ENCODE results near the gene CFAP61.

Gene CFAP61

DNA sequence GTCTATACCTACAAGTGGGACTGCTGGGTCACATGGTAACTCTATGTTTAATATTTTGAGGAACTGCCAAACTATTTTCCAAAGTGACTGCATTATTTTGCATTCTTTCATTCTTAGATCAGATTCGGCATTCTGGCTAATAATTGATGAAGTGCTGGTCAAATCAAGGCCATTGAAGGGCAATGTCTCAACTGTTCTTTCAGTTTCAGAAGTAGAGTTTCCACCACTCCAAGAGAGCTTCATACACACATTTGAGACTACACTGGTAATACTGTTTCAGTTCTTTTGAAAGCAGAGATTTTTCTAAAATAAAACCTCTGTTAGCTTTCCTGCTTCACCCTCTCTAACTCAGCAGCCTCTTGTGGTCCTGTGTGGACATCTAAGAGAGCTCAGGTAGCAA lies 154.5 kb downstream of the CFAP61 start:
- TF ChIP-seq, protein P1, sequence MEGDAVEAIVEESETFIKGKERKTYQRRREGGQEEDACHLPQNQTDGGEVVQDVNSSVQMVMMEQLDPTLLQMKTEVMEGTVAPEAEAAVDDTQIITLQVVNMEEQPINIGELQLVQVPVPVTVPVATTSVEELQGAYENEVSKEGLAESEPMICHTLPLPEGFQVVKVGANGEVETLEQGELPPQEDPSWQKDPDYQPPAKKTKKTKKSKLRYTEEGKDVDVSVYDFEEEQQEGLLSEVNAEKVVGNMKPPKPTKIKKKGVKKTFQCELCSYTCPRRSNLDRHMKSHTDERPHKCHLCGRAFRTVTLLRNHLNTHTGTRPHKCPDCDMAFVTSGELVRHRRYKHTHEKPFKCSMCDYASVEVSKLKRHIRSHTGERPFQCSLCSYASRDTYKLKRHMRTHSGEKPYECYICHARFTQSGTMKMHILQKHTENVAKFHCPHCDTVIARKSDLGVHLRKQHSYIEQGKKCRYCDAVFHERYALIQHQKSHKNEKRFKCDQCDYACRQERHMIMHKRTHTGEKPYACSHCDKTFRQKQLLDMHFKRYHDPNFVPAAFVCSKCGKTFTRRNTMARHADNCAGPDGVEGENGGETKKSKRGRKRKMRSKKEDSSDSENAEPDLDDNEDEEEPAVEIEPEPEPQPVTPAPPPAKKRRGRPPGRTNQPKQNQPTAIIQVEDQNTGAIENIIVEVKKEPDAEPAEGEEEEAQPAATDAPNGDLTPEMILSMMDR (conservative IDR thresholded peaks at IDR 0.05; ENCODE audit: low read depth, low read length): no peak
- no peak for DNase-seq (ENCODE audit: low read depth)
- no peak overlapping the region for H3K4me3 ChIP-seq (ENCODE audit: low read depth, low read length)

DNA sequence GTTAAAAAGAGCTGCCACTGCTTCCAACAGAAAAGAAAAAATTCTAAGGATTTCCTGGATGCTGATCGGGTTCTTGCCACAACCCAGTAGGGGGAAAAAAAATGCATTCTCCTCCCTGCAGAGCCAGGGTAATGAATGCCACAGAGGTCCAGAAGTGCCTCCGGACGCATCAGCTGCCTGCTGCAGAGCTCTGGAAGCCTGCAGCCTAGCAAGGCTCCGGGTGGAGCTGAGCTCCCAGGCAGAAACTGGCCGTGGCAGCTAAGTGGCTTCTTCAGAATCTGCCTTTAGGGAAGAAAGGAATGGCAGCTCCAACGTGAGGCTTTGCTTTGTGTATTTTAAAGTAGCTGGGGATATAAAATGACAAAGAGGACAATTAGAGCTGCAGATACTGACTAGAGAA lies 155.0 kb downstream of the CFAP61 start:
- TF ChIP-seq, protein P1 (conservative IDR thresholded peaks at IDR 0.05; ENCODE audit: low read depth, low read length): no peak
- no peak for DNase-seq (ENCODE audit: low read depth)
- H3K4me3 ChIP-seq (ENCODE audit: low read depth, low read length): no peak overlapping the region

DNA sequence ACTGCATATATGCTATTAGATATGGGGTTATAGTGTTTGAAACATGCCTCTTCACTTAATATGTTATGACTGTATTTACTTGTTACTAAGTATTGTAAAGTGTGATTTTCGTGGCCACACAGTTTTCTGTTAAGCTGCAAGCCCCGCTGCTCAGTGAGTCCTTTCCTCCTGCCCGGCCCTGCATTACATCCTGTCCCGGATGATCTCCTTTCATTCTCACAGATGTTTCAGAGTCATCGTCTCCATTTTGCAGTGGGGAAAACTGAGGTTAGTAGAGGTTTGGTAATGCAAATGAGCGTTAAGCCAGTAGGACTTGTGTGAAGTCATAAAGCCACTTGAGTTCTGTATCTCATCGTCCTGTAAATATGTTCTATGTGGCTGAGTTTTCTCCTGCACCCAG lies 155.5 kb downstream of the CFAP61 start:
- DNase-seq (ENCODE audit: low read depth): no peak
- no peak overlapping the region for H3K4me3 ChIP-seq (ENCODE audit: low read depth, low read length)
- TF ChIP-seq, protein P1 (conservative IDR thresholded peaks at IDR 0.05; ENCODE audit: low read depth, low read length): no peak

DNA sequence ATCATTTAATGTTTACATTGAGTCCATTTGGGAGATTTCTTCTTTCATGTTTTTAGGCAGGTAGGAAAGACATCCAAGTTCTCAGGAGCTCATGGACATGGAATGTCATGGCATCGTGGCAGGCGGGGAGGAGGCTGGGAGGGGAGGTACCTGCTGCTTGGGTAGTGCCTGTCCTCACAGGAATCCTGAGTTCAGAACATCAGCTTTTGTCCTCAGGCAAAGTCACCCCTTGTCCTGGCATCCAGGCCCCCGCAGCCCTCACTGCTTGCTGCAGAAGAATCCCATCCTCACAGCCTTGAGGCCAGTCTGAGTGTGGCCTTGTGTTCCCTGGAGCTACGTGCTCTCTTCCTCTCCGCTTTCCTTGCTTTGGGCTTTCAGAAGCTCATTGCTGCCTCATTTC lies 157.4 kb downstream of the CFAP61 start:
- H3K4me3 ChIP-seq (ENCODE audit: low read depth, low read length): no peak overlapping the region
- TF ChIP-seq, protein P1 (conservative IDR thresholded peaks at IDR 0.05; ENCODE audit: low read depth, low read length): no peak
- no peak for DNase-seq (ENCODE audit: low read depth)

DNA sequence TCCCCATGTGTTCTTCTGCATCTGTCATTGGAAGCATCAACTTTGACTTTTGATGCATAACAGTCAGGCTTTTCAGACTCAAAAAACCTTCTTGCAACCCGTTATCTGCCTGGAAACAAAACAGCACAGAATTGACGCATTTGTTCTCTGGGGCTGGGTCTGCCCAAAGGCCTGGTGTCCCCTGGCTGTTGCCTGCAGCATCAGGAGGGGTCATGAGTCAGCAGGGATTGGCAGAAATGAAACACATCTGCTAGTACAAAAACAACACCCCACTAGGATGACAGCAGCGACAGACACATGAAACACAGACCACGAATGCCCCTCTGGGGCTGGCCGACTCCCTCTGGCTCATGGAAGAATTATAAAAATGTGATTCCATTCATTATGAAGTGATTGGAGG lies 158.0 kb downstream of the CFAP61 start:
- DNase-seq (ENCODE audit: low read depth): no peak
- TF ChIP-seq, protein P1 (conservative IDR thresholded peaks at IDR 0.05; ENCODE audit: low read depth, low read length): no peak
- H3K4me3 ChIP-seq (ENCODE audit: low read depth, low read length): no peak overlapping the region

DNA sequence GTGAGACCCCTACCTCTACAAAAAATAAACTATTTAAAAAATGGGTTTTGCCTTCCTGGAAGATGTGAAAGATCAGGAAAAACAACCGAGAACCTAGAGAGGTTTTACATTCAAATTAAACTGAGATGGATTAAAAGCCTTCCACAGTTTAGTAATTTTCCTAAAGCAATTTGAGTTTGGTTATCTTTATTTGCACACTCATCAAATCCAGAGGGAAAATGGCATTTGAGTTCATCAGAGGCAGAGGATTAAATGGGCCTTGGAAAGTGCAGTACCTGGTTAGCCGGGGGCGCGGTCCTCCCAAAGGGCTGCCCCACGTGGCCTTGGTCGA lies 158.6 kb downstream of the CFAP61 start:
- TF ChIP-seq, protein P1 (conservative IDR thresholded peaks at IDR 0.05; ENCODE audit: low read depth, low read length): no peak
- no peak for DNase-seq (ENCODE audit: low read depth)
- no peak overlapping the region for H3K4me3 ChIP-seq (ENCODE audit: low read depth, low read length)

DNA sequence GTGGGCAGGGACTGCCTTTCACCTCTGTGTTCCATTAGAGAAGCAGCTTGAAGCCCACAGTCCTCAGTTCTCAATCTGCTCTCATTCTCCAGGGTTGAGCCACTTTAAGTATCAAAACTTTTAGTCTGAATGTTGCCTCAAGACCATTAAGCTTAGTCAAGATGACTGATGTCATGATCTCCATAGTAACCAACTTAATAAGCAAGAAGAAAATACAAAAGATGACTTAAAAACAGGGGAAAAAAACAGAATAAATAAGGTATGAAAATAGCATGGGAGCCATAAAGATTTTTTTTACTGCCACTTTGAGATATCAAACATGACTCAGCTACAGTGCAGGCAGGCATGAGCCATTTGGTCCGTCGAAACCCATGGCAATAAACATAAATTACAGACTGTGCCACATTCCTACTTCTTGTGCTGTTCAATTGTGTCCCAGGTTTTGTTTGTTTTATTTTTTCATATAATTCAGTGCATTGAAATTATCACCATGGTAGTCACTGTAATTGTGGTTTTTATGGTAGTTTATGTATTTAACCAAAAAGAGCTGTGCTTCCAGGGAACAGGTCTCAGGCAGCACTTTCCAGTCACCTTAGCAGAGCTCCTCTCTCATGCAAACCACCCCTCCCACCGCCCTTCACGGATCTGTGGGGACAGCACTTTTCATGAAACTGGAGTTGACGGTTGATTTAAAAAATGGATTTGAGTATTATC lies 159.1 kb downstream of the CFAP61 start:
- H3K4me3 ChIP-seq (ENCODE audit: low read depth, low read length): no peak overlapping the region
- DNase-seq (ENCODE audit: low read depth): no peak
- TF ChIP-seq, protein P1 (conservative IDR thresholded peaks at IDR 0.05; ENCODE audit: low read depth, low read length): no peak

All from choroid plexus epithelial cell (primary cell).